Activated naive CD4-positive, alpha-beta T cell treated with anti-CD3 and anti-CD28 coated beads, Interleukin-2, amount 50 U/mL, for 24 hours (primary cell): ENCODE data around the gene DOP1A.

ENCODE experiments used
- H3K27ac Mint-ChIP-seq: one replicate; pipeline ENCODE4 v1.8.0; 2021; ENCODE audit warnings: mild to moderate bottlenecking, mixed read lengths
- H3K27me3 Mint-ChIP-seq: one replicate; pipeline ENCODE4 v1.8.0; 2021; ENCODE audit warnings: mixed read lengths
- H3K36me3 Mint-ChIP-seq: one replicate; pipeline ENCODE4 v1.8.0; 2021; ENCODE audit warnings: mixed read lengths
- H3K4me1 Mint-ChIP-seq: one replicate; pipeline ENCODE4 v1.8.0; 2021; ENCODE audit warnings: mixed read lengths
- H3K4me3 Mint-ChIP-seq: one replicate; pipeline ENCODE4 v1.8.0; 2021; ENCODE audit warnings: mild to moderate bottlenecking, mixed read lengths
- H3K9me3 Mint-ChIP-seq: one replicate; pipeline ENCODE4 v1.8.0; 2021; ENCODE audit warnings: mixed read lengths

Gene DOP1A

GRCh38 chr6:83062225-83062624 is 5.2 kb upstream of the DOP1A start:
- Mint-ChIP-seq H3K4me1 (peaks cover 34% of the 10 kb centered on the region), H3K36me3 (peaks cover 15% of the 10 kb centered on the region), H3K27me3 (no peaks in the 10 kb centered on the region), H3K4me3 (no peak overlapping the region), H3K27ac (no peak overlapping the region), H3K9me3 (no peaks in the 10 kb centered on the region)

- H3K4me3 Mint-ChIP-seq = peak within 1 kb of the TSS; percentile 93
- H3K27me3 Mint-ChIP-seq = no peaks in the 10 kb centered on the region
- peaks cover 58% of the 10 kb centered on the region for H3K4me1 Mint-ChIP-seq
- H3K9me3 Mint-ChIP-seq = no peaks in the 10 kb centered on the region
- peaks cover 8% of the 10 kb centered on the region for H3K36me3 Mint-ChIP-seq
- peak within 1 kb of the TSS; percentile 74 for H3K27ac Mint-ChIP-seq
Observed at GRCh38 chr6:83065511-83066192, 1.8 kb upstream of the DOP1A start, which contains the start of gene UBE3D. Gene UBE3D (minus strand): TSS chr6:83065841. CDS start chr6:83065718, 123 bp downstream.

DNA sequence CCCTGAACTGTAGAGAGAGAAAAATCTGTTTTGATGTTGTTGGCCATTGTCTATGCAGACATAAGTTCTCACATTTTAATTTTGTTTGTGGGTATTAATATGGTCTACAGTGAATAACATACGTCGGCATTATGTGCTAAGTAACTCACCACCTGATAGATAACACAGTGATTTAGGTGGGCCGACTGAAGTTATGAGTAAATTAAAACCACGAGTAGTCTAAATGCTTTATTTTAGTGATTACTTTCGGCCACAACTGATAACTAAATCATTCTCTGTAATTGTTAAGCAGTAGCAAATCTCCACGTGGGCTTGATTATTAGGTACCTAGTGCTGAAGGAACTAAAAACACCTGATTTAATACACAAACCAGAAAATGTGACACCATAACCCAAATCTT is 1.1 kb downstream of the DOP1A start:
- H3K27me3 Mint-ChIP-seq = no peaks in the 10 kb centered on the region
- H3K4me1 Mint-ChIP-seq = peaks cover 54% of the 10 kb centered on the region
- H3K9me3 Mint-ChIP-seq = no peaks in the 10 kb centered on the region
- H3K36me3 Mint-ChIP-seq = peaks cover 2% of the 10 kb centered on the region
- H3K27ac Mint-ChIP-seq = peak overlapping the region; percentile 85
- H3K4me3 Mint-ChIP-seq = peak overlapping the region; percentile 90

- Mint-ChIP-seq H3K4me1 (peaks cover 50% of the 10 kb centered on the region), H3K9me3 (no peaks in the 10 kb centered on the region), H3K27me3 (no peaks in the 10 kb centered on the region), H3K4me3 (no peak overlapping the region), H3K36me3 (peaks cover 2% of the 10 kb centered on the region), H3K27ac (no peak overlapping the region)
Observed at GRCh38 chr6:83069633-83070032, 2.2 kb downstream of the DOP1A start.

DNA sequence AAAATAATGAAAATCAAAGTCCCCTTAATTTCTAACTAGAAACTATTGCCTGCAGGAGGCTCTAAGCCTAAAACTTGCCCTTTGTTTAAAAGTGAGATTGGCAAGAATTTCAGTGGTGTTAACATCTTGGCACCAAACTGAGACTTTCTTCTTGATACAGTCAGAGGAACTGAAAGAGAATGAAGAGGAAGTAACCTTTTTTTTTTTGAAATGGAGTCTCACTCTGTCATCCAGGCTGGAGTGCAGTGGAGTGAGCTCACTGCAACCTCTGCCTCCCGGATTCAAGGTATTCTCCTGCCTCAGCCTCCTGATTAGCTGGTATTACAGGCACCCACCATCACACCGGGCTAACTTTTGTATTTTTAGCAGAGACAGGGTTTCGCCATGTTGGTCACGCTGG is 3.6 kb downstream of the DOP1A start:
- peaks cover 48% of the 10 kb centered on the region for H3K4me1 Mint-ChIP-seq
- no peaks in the 10 kb centered on the region for H3K9me3 Mint-ChIP-seq
- no peak overlapping the region for H3K27ac Mint-ChIP-seq
- no peak overlapping the region for H3K4me3 Mint-ChIP-seq
- H3K36me3 Mint-ChIP-seq = peaks cover 9% of the 10 kb centered on the region
- H3K27me3 Mint-ChIP-seq = no peaks in the 10 kb centered on the region

- Mint-ChIP-seq H3K4me1 (peaks cover 45% of the 10 kb centered on the region), H3K27ac (no peak overlapping the region), H3K27me3 (no peaks in the 10 kb centered on the region), H3K4me3 (no peak overlapping the region), H3K36me3 (peaks cover 9% of the 10 kb centered on the region), H3K9me3 (no peaks in the 10 kb centered on the region)
Observed at GRCh38 chr6:83071707-83072106, 4.2 kb downstream of the DOP1A start.

GRCh38 chr6:83072726-83073125 is 5.3 kb downstream of the DOP1A start:
- Mint-ChIP-seq H3K36me3 (peaks cover 9% of the 10 kb centered on the region), H3K27ac (no peak overlapping the region)

DNA sequence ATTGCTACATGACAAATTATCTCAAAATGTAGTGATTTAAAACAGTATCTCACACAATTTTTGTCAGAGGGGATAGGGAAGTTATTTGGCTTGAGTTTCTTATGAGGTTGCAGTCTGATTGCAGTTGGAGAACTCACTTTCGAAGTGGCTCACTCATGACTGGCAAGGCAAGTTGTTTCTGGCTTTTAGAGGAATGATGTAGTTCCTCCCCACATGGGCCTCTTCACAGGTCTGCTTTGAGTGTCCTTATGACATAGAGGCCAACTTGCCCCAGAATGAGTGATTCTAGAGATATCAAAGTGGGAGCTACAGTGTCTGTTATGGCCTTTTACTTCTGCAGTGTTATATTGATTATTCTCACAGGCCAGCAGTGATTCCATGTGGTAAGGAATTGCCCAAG is 6.1 kb downstream of the DOP1A start:
- no peaks in the 10 kb centered on the region for H3K27me3 Mint-ChIP-seq
- no peak overlapping the region for H3K27ac Mint-ChIP-seq
- H3K4me3 Mint-ChIP-seq = no peak overlapping the region
- H3K9me3 Mint-ChIP-seq = no peaks in the 10 kb centered on the region
- H3K4me1 Mint-ChIP-seq = peaks cover 45% of the 10 kb centered on the region
- peaks cover 12% of the 10 kb centered on the region for H3K36me3 Mint-ChIP-seq

More at GRCh38 chr6:83072726-83073125, 5.3 kb downstream of the DOP1A start:
- Mint-ChIP-seq H3K4me3 (no peak overlapping the region), H3K9me3 (no peaks in the 10 kb centered on the region), H3K27me3 (no peaks in the 10 kb centered on the region), H3K4me1 (peaks cover 43% of the 10 kb centered on the region)

DNA sequence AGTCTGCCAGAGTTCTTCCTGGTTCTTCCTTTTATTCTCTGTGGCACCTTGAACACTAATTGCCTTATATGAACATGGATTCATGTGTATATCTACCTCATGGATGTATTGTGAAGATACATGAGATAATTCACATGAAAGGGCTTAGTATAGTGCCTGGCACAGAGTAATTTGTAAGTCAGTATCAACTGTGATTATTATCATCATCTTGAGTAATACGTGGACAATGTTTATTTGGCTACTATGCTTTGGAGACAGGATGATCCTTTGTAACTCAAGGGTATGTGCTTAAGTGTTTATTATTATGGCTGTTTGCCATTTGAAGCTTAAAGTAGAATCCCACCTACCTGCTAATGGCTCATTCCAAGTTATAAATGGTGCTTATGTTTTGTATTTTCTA is 16.0 kb downstream of the DOP1A start:
- Mint-ChIP-seq H3K27me3 (no peaks in the 10 kb centered on the region), H3K9me3 (peaks cover 12% of the 10 kb centered on the region), H3K4me3 (no peak overlapping the region), H3K4me1 (peaks cover 57% of the 10 kb centered on the region), H3K27ac (no peak overlapping the region), H3K36me3 (peaks cover 24% of the 10 kb centered on the region)

DNA sequence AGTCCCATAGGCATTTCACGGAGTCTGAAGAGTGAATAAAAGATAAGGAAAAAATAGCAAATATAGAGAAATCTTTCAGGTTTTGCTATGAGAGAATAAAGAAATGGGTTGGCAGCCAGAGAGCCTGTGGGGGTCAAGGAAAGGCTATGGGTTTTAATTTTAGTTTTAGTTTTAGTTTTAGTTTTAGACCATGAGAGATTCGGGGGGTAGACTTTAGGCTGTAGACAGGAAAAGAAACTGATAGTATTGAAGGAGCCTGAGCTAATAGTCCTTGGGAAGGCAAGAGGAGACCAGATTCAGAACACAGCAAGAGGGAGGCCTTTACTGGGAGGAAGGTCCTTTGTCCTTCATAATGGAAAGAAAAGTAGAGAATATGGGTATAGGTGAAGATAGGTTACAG is 19.3 kb downstream of the DOP1A start:
- Mint-ChIP-seq H3K36me3 (peaks cover 24% of the 10 kb centered on the region), H3K27ac (no peak overlapping the region), H3K4me1 (peaks cover 46% of the 10 kb centered on the region), H3K27me3 (no peaks in the 10 kb centered on the region), H3K9me3 (peaks cover 12% of the 10 kb centered on the region), H3K4me3 (peak overlapping the region; percentile 37)

DNA sequence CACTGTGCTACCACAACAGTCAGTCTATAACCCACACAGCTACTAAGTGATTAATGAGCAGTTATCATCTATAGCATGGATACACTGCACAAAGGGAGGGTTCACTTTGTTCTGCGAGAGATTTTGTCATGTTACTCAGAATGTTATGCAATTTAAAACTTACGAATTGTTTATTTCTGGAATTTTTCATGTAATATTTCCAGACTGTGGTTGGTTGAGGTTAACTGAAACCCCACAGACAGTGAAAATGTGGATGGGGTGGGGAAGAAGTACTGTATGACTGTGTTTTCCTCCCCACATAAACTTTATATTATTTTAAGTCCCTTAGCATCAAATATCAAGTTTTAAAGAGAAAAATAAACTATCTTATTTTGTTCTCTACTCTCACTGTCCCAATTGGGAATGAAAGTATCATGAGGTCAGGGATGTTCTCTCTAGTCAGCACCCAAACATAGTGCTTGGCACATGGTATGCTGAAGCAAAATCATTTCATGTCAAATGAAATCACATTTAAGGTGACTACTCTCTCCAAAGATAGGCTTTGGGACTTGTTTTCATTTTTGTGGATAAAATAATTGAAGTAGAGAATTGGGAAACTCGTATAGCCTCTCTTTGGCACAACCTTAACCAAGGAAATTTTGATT is 25.4 kb downstream of the DOP1A start:
- Mint-ChIP-seq H3K9me3 (peaks cover 7% of the 10 kb centered on the region), H3K4me1 (peaks cover 37% of the 10 kb centered on the region), H3K27ac (no peak overlapping the region), H3K27me3 (no peaks in the 10 kb centered on the region), H3K36me3 (peaks cover 18% of the 10 kb centered on the region), H3K4me3 (no peak overlapping the region)

DNA sequence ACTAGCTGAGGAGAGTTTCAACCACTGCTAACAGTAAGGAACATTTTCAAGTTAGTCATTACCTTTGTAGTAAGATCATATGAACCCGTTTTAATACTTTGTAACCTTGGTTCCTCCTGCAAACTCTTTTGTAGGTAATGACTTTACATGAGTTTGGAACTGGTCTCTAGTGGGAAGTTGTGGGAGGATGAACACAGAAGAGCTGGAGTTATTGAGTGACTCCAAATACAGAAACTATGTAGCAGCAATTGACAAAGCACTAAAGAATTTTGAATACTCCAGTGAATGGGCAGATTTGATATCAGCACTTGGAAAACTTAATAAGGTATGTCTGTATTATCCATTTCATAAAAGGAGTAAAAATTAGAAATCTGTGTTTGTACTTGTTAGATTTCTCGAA is 29.3 kb downstream of the DOP1A start:
- Mint-ChIP-seq H3K36me3 (peaks cover 21% of the 10 kb centered on the region), H3K4me3 (no peak overlapping the region), H3K9me3 (peaks cover 7% of the 10 kb centered on the region), H3K27ac (no peak overlapping the region), H3K4me1 (peaks cover 21% of the 10 kb centered on the region), H3K27me3 (no peaks in the 10 kb centered on the region)

DNA sequence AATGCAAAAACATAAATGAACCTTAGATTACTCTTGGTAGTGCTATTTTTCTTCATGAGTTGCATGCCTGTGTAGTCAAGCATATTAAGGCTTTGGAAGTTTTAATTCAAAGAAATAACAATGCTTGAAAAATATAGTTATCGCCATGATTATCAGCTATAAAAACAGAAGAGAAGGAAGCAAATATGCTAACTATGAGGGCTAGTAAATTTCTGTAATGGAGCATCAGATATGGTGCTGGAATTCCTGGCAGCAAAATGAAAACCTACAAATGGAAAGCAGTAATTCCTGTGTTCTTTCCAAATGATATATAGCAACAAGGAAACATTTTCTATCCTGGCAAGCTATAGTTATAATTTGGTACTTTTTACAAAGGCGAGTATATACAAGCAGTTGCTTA is 29.7 kb downstream of the DOP1A start:
- Mint-ChIP-seq H3K4me1 (peaks cover 18% of the 10 kb centered on the region), H3K27me3 (no peaks in the 10 kb centered on the region), H3K36me3 (peaks cover 25% of the 10 kb centered on the region), H3K27ac (no peak overlapping the region), H3K4me3 (no peak overlapping the region), H3K9me3 (peaks cover 7% of the 10 kb centered on the region)

- Mint-ChIP-seq H3K27me3 (no peaks in the 10 kb centered on the region), H3K27ac (no peak overlapping the region), H3K9me3 (peaks cover 7% of the 10 kb centered on the region), H3K4me1 (peaks cover 18% of the 10 kb centered on the region), H3K4me3 (no peak overlapping the region), H3K36me3 (peaks cover 28% of the 10 kb centered on the region)
Observed at GRCh38 chr6:83097675-83098074, 30.2 kb downstream of the DOP1A start.

GRCh38 chr6:83098589-83098988 is 31.1 kb downstream of the DOP1A start:
- H3K4me3 Mint-ChIP-seq = no peak overlapping the region
- H3K36me3 Mint-ChIP-seq = peaks cover 36% of the 10 kb centered on the region
- peaks cover 18% of the 10 kb centered on the region for H3K4me1 Mint-ChIP-seq
- no peaks in the 10 kb centered on the region for H3K27me3 Mint-ChIP-seq
- peaks cover 11% of the 10 kb centered on the region for H3K9me3 Mint-ChIP-seq
- no peak overlapping the region for H3K27ac Mint-ChIP-seq

DNA sequence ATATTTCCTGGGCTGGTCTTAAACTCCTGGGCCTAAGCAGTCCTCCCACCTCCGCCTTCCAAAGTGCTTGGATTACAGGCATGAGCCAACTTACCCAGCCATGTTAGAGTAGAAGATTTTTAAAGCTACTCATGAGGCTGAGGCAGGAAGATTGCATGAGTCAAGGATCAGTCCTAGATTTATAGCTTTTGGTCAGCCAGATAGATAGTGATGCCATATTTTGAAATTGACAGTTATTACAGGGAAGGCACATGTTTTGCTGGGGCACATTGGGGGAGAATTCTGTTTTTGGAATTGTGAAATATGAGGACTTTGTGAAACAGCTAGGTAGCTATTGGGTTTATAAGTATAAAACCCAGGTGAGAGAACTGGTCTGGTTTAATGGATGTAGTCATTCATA is 40.9 kb downstream of the DOP1A start:
- Mint-ChIP-seq H3K27me3 (no peaks in the 10 kb centered on the region), H3K27ac (no peak overlapping the region), H3K4me3 (no peak overlapping the region), H3K9me3 (peaks cover 14% of the 10 kb centered on the region), H3K4me1 (no peaks in the 10 kb centered on the region), H3K36me3 (peaks cover 23% of the 10 kb centered on the region)
